H9 (cell line): ENCODE data around the gene CDK16. TPM values are rescaled to one million over a fixed set of nuclear protein-coding genes. Genes with fewer than 3 reads are reported as not detected.
A peak's percentile ranks its signal among the peaks of the same experiment; 100 is the strongest.

Experiments used
- DNase-seq: peaks from one replicate; pipeline ENCODE4 v3.0.0-alpha.2; 2017
- H2AFZ ChIP-seq: one replicate; pipeline ENCODE4 v1.6.1; 2013; ENCODE audit warnings: mild to moderate bottlenecking, low read length, control low read depth, moderate library complexity
- H2AK5ac ChIP-seq: 2 replicates; pipeline ENCODE4 v1.6.1; 2013; ENCODE audit warnings: low read length, control low read depth, mixed read lengths; ENCODE audit not compliant: insufficient read length
- H2BK120ac ChIP-seq: one replicate; pipeline ENCODE4 v1.6.1; 2013; ENCODE audit warnings: low read depth, mild to moderate bottlenecking, low read length, control low read depth, inconsistent platforms; ENCODE audit not compliant: poor library complexity, severe bottlenecking
- H2BK12ac ChIP-seq: 2 replicates; pipeline ENCODE4 v1.6.1; 2013; ENCODE audit warnings: low read length, control low read depth, mixed read lengths, low read depth; ENCODE audit not compliant: insufficient read length
- H2BK15ac ChIP-seq: 2 replicates; pipeline ENCODE4 v1.6.1; 2013; ENCODE audit warnings: low read depth, low read length, control low read depth
- H2BK20ac ChIP-seq: one replicate; pipeline ENCODE4 v1.6.1; 2013; ENCODE audit warnings: low read depth, mild to moderate bottlenecking, low read length, control low read depth, inconsistent platforms; ENCODE audit not compliant: poor library complexity, severe bottlenecking
- H2BK5ac ChIP-seq: 2 replicates; pipeline ENCODE4 v1.6.1; 2013; ENCODE audit warnings: low read length, control low read depth, mixed read lengths; ENCODE audit not compliant: insufficient read length
- H3K14ac ChIP-seq: 2 replicates; pipeline ENCODE4 v1.6.1; 2013; ENCODE audit warnings: low read length, control low read depth; ENCODE audit not compliant: insufficient read depth
- H3K18ac ChIP-seq: 2 replicates; pipeline ENCODE4 v1.6.1; 2013; ENCODE audit warnings: low read depth, mild to moderate bottlenecking, mixed read lengths, low read length, control low read depth; ENCODE audit not compliant: insufficient read length
- H3K23ac ChIP-seq: 2 replicates; pipeline ENCODE4 v1.6.1; 2013; ENCODE audit warnings: low read length, control low read depth, mixed read lengths, low read depth; ENCODE audit not compliant: insufficient read length
- H3K23me2 ChIP-seq: 2 replicates; pipeline ENCODE4 v1.6.1; 2013; ENCODE audit warnings: low read depth, mild to moderate bottlenecking, mixed read lengths, low read length, control low read depth; ENCODE audit not compliant: insufficient read length, poor library complexity, severe bottlenecking
- H3K27ac ChIP-seq: 2 replicates; pipeline ENCODE4 v1.5.1; 2013; ENCODE audit warnings: low read length, control low read depth, mixed read lengths, low read depth; ENCODE audit not compliant: insufficient read length
- H3K27me3 ChIP-seq: 2 replicates; pipeline ENCODE4 v1.6.1; 2013; ENCODE audit warnings: low read length, control low read depth, inconsistent platforms; ENCODE audit not compliant: insufficient read depth
- H3K4ac ChIP-seq: 2 replicates; pipeline ENCODE4 v1.6.1; 2013; ENCODE audit warnings: low read depth, mild to moderate bottlenecking, control low read depth, inconsistent platforms, low read length, moderate library complexity
- H3K4me1 ChIP-seq: 2 replicates; pipeline ENCODE4 v1.6.1; 2013; ENCODE audit warnings: low read length, control low read depth, inconsistent platforms; ENCODE audit not compliant: insufficient read depth
- H3K4me2 ChIP-seq: 2 replicates; pipeline ENCODE4 v1.6.1; 2013; ENCODE audit warnings: low read length, control low read depth, mixed read lengths; ENCODE audit not compliant: insufficient read length, insufficient read depth
- H3K56ac ChIP-seq: 2 replicates; pipeline ENCODE4 v1.6.1; 2013; ENCODE audit warnings: low read depth, mild to moderate bottlenecking, mixed read lengths, low read length, control low read depth; ENCODE audit not compliant: insufficient read length
- H3K79me1 ChIP-seq: 2 replicates; pipeline ENCODE4 v1.6.1; 2013; ENCODE audit warnings: low read depth, mild to moderate bottlenecking, moderate library complexity, low read length, control low read depth, inconsistent platforms; ENCODE audit not compliant: insufficient read depth, poor library complexity, severe bottlenecking
- H3K79me2 ChIP-seq: 2 replicates; pipeline ENCODE4 v1.6.1; 2013; ENCODE audit warnings: low read length, control low read depth, inconsistent platforms; ENCODE audit not compliant: insufficient read depth
- H3K9ac ChIP-seq: 2 replicates; pipeline ENCODE4 v1.6.1; 2013; ENCODE audit warnings: low read length, control low read depth, mixed read lengths; ENCODE audit not compliant: insufficient read length; ENCODE audit errors: extremely low read depth
- H3K9me3 ChIP-seq: one replicate; pipeline ENCODE4 v1.6.1; 2013; ENCODE audit warnings: low read depth, low read length, inconsistent platforms; ENCODE audit not compliant: control insufficient read depth
- H3T11ph ChIP-seq: one replicate; pipeline ENCODE4 v1.6.1; 2013; ENCODE audit warnings: mild to moderate bottlenecking, low read length, control low read depth, inconsistent platforms
- H4K20me1 ChIP-seq: one replicate; pipeline ENCODE4 v1.6.1; 2013; ENCODE audit not compliant: control insufficient read depth, insufficient read length, insufficient read depth
- H4K5ac ChIP-seq: 2 replicates; pipeline ENCODE4 v1.6.1; 2013; ENCODE audit warnings: low read depth, mild to moderate bottlenecking, mixed read lengths, low read length, control low read depth; ENCODE audit not compliant: insufficient read length
- H4K8ac ChIP-seq: replicated peaks from 2 replicates; pipeline ENCODE4 v1.6.1; 2013; ENCODE audit warnings: low read length, control low read depth, mixed read lengths, low read depth; ENCODE audit not compliant: insufficient read length
- H4K91ac ChIP-seq: 2 replicates; pipeline ENCODE4 v1.6.1; 2013; ENCODE audit warnings: low read depth, mild to moderate bottlenecking, moderate library complexity, mixed read lengths, low read length, control low read depth; ENCODE audit not compliant: insufficient read length
- H3K27ac Mint-ChIP-seq, 3 experiments: 2 replicates in 2 of 3; 3 replicates in 1 of 3; pipeline ENCODE4 v1.8.0; 2020 to 2021; ENCODE audit warnings: mixed read lengths in 3 of 3, mild to moderate bottlenecking in 1 of 3, moderate library complexity in 1 of 3
- H3K27me3 Mint-ChIP-seq: 2 replicates; pipeline ENCODE4 v1.8.0; 2021; ENCODE audit warnings: low read depth, mild to moderate bottlenecking, moderate library complexity, mixed read lengths
- H3K36me3 Mint-ChIP-seq, 3 experiments: 2 replicates in 2 of 3; 3 replicates in 1 of 3; pipeline ENCODE4 v1.8.0; 2020 to 2021; ENCODE audit warnings: low read depth in 3 of 3, mixed read lengths in 3 of 3; ENCODE audit not compliant: insufficient read depth in 1 of 3
- H3K4me1 Mint-ChIP-seq, 2 experiments: 2 replicates each; pipeline ENCODE4 v1.8.0; 2020; ENCODE audit warnings: mixed read lengths in 2 of 2
- H3K4me3 Mint-ChIP-seq, 2 experiments: 2 replicates in 1 of 2; 3 replicates in 1 of 2; pipeline ENCODE4 v1.8.0; 2020 to 2021; ENCODE audit warnings: mild to moderate bottlenecking in 2 of 2, mixed read lengths in 2 of 2, moderate library complexity in 1 of 2
- H3K9me3 Mint-ChIP-seq, 2 experiments: 2 replicates in 1 of 2; 3 replicates in 1 of 2; pipeline ENCODE4 v1.8.0; 2020; ENCODE audit warnings: mild to moderate bottlenecking in 2 of 2, mixed read lengths in 2 of 2, moderate library complexity in 1 of 2
- CTCF ChIP-seq: fragments of 200-600 bp; sonication (generic); conservative IDR thresholded peaks from 3 replicates; pipeline ENCODE4 v1.8.0; 2021; ENCODE audit warnings: antibody characterized with exemption, mild to moderate bottlenecking
- WGBS: extraction: QIAGEN DNeasy Blood & Tissue Kit; methylation state at CpG from one replicate; pipeline ENCODE4 v1.1.7; 2013; ENCODE audit warnings: missing lambda C conversion rate, low lambda C conversion rate, mixed read lengths; ENCODE audit not compliant: insufficient read length; ENCODE audit errors: extremely low coverage; 5-methylcytosine and 5-hydroxymethylcytosine counted together
- total RNA-seq: library from RNA; stranded (reverse); gene quantifications from 2 replicates; pipeline ENCODE4 v1.2.1, GENCODE V29; 2021

CDK16 gene
- total RNA-seq, 1 experiment from 2014 or later: 226 TPM

GRCh38 chrX:47216393-47216925 is 2.0 kb upstream of the CDK16 start:
- peaks cover 0 to 2% of the 10 kb centered on the region in 2 experiments; a peak in 2 of 5 replicates for H3K9me3 Mint-ChIP-seq
- no peak overlapping the region for H3K9ac ChIP-seq
- no peak overlapping the region for H4K8ac ChIP-seq
- no peak overlapping the region for H2BK12ac ChIP-seq
- no peak overlapping the region for H2BK5ac ChIP-seq
- H4K91ac ChIP-seq: no peak overlapping the region
- no peak overlapping the region for H3K4ac ChIP-seq
- H3K4me1 Mint-ChIP-seq: peaks cover 36 to 38% of the 10 kb centered on the region in 2 experiments
- no peaks in the 10 kb centered on the region for H4K20me1 ChIP-seq
- peak overlapping the region; percentile 79 for H3K4me2 ChIP-seq
- H3K14ac ChIP-seq: no peak overlapping the region
- H2BK20ac ChIP-seq: no peak overlapping the region
- H3K4me1 ChIP-seq: peaks cover 6% of the 10 kb centered on the region; the same call in 1 of the 2 replicates
- no peak overlapping the region for H3K56ac ChIP-seq
- no peak overlapping the region for H2AFZ ChIP-seq
- no peak overlapping the region for H3K23ac ChIP-seq
- DNase-seq: no peak
- WGBS: no CpG with 5 or more reads among the region's 8 CpGs
- no peak overlapping the region for H2AK5ac ChIP-seq
- no peaks in the 10 kb centered on the region for H3K27me3 ChIP-seq
- no peaks in the 10 kb centered on the region for H3K79me1 ChIP-seq
- no peak for TF ChIP-seq CTCF
- H3K18ac ChIP-seq: no peak overlapping the region
- no peak overlapping the region for H3T11ph ChIP-seq
- H3K79me2 ChIP-seq: peaks cover 23% of the 10 kb centered on the region; the same call in 1 of the 2 replicates
- H3K27me3 Mint-ChIP-seq: no peaks in the 10 kb centered on the region; the same call in 1 of the 2 replicates
- H2BK120ac ChIP-seq: no peak overlapping the region
- H3K36me3 Mint-ChIP-seq: peaks cover 55 to 67% (median 66%) of the 10 kb centered on the region in 3 experiments
- H3K27ac ChIP-seq: peak overlapping the region; percentile 69
- H3K9me3 ChIP-seq: no peaks in the 10 kb centered on the region
- H3K4me3 Mint-ChIP-seq: peak overlapping the region in 1 of 2 experiments; percentile 0; a peak in 2 of 5 replicates
- no peak overlapping the region for H2BK15ac ChIP-seq
- H3K27ac Mint-ChIP-seq: peak overlapping the region in 2 of 3 experiments; percentile 95 to 96; a peak in 5 of 7 replicates
- no peak overlapping the region for H4K5ac ChIP-seq
- H3K23me2 ChIP-seq: peaks cover 14% of the 10 kb centered on the region
